H1 (cell line): ENCODE data around the gene ARSA. TPM values are rescaled to one million over a fixed set of nuclear protein-coding genes. Genes with fewer than 3 reads are reported as not detected.

ENCODE experiments used
- CTCF ChIA-PET: fragments of 300-600 bp; sonication (Branson Sonifier 250); formaldehyde crosslinking; loops from one replicate; lab custom pipeline; 2021; ENCODE audit not compliant: partially characterized antibody; lab: Charles Lee
- POLR2A ChIA-PET: fragments of 300-600 bp; sonication (Branson Sonifier 250); formaldehyde crosslinking; loops from one replicate; lab custom pipeline; 2021; ENCODE audit warnings: inconsistent platforms; ENCODE audit not compliant: partially characterized antibody; lab: Charles Lee
- DNase-seq, 2 experiments: peaks; one replicate each; pipeline versions ENCODE4 v3.0.0 to v3.0.0-alpha.2; 2010 to 2022; ENCODE audit warnings: low spot score in 2 of 2, low read depth in 1 of 2, mixed read lengths in 1 of 2
- FAIRE-seq: peaks from 2 replicates; lab custom pipeline; 2011; peaks lifted over from hg19 to GRCh38; lab: Jason Lieb, UNC
- H2AFZ ChIP-seq: 2 replicates; pipeline ENCODE4 v1.8.1; 2012; ENCODE audit warnings: low read length, inconsistent platforms
- H2AK5ac ChIP-seq: 2 replicates; pipeline ENCODE4 v1.6.1; 2013; ENCODE audit warnings: low read depth, low read length
- H2BK120ac ChIP-seq: replicated peaks from 2 replicates; pipeline ENCODE3; 2013; ENCODE audit warnings: low read depth, low read length, inconsistent platforms
- H2BK12ac ChIP-seq: 2 replicates; pipeline ENCODE4 v1.6.1; 2013; ENCODE audit warnings: low read depth, low read length
- H2BK15ac ChIP-seq: 2 replicates; pipeline ENCODE4 v1.6.1; 2013; ENCODE audit warnings: low read length
- H2BK20ac ChIP-seq: 2 replicates; pipeline ENCODE4 v1.6.1; 2013; ENCODE audit warnings: low read length
- H2BK5ac ChIP-seq: 2 replicates; pipeline ENCODE4 v1.6.1; 2013; ENCODE audit warnings: low read depth, low read length
- H3K14ac ChIP-seq: 2 replicates; pipeline ENCODE4 v1.6.1; 2013; ENCODE audit warnings: inconsistent platforms; ENCODE audit not compliant: insufficient read length
- H3K18ac ChIP-seq: 2 replicates; pipeline ENCODE4 v1.6.1; 2013; ENCODE audit warnings: low read length; ENCODE audit errors: extremely low read depth
- H3K23ac ChIP-seq: 2 replicates; pipeline ENCODE4 v1.6.1; 2013; ENCODE audit warnings: inconsistent platforms; ENCODE audit not compliant: insufficient read length
- H3K23me2 ChIP-seq: 2 replicates; pipeline ENCODE4 v1.6.1; 2013; ENCODE audit warnings: low read depth, low read length
- H3K27ac ChIP-seq: 2 replicates; pipeline ENCODE4 v1.6.1; 2011; ENCODE audit warnings: low read depth, low read length, inconsistent platforms
- H3K27me3 ChIP-seq, 4 experiments: replicated peaks in 1 of 4; 1 replicate in 1 of 4; 2 replicates in 3 of 4; pipeline versions ENCODE4 v1.6.1 to v1.8.1; 2011 to 2013; ENCODE audit warnings: low read length in 3 of 4, mild to moderate bottlenecking in 3 of 4, inconsistent platforms in 2 of 4, mixed read lengths in 2 of 4, moderate library complexity in 1 of 4; ENCODE audit not compliant: control insufficient read depth in 3 of 4, insufficient read depth in 3 of 4; ENCODE audit errors: extremely low read depth in 1 of 4
- H3K36me3 ChIP-seq, 4 experiments: 2 replicates each; pipeline versions ENCODE4 v1.6.1 to v1.8.1; 2011 to 2013; ENCODE audit warnings: mild to moderate bottlenecking in 4 of 4, low read length in 3 of 4, moderate library complexity in 2 of 4, control low read depth in 1 of 4, inconsistent platforms in 1 of 4; ENCODE audit not compliant: insufficient read depth in 4 of 4, control insufficient read depth in 2 of 4
- H3K4ac ChIP-seq: replicated peaks from 2 replicates; pipeline ENCODE3; 2013; ENCODE audit warnings: low read length, low read depth, mixed read lengths, inconsistent platforms; ENCODE audit not compliant: insufficient read length
- H3K4me1 ChIP-seq, 4 experiments: replicated peaks in 1 of 4; 1 replicate in 1 of 4; 2 replicates in 3 of 4; pipeline versions ENCODE4 v1.6.1 to v1.8.1; 2011 to 2013; ENCODE audit warnings: low read length in 3 of 4, inconsistent platforms in 2 of 4, mixed read lengths in 1 of 4; ENCODE audit not compliant: insufficient read depth in 4 of 4, control insufficient read depth in 3 of 4
- H3K4me2 ChIP-seq, 2 experiments: 2 replicates each; pipeline versions ENCODE4 v1.6.1 to v1.8.1; 2011 to 2013; ENCODE audit warnings: low read depth in 2 of 2, low read length in 2 of 2, control low read depth in 1 of 2, inconsistent platforms in 1 of 2, mild to moderate bottlenecking in 1 of 2; ENCODE audit not compliant: insufficient read depth in 1 of 2
- H3K4me3 ChIP-seq, 4 experiments: fragments of 200-600, 300-600 bp in 1 of 4; sonication (generic), shearing (Covaris generic), sonication (Bioruptor Twin) in 1 of 4; 2 replicates each; pipeline versions ENCODE4 v1.5.1 to v1.8.1; 2011 to 2016; ENCODE audit warnings: low read length in 4 of 4, low read depth in 3 of 4, control low read depth in 2 of 4, inconsistent platforms in 2 of 4, mild to moderate bottlenecking in 2 of 4, mixed read lengths in 1 of 4, moderate library complexity in 1 of 4; ENCODE audit not compliant: insufficient read depth in 2 of 4; ENCODE audit errors: extremely low read depth in 1 of 4
- H3K56ac ChIP-seq: replicated peaks from 2 replicates; pipeline ENCODE3; 2013; ENCODE audit warnings: low read depth, mild to moderate bottlenecking, mixed read lengths, low read length, inconsistent platforms; ENCODE audit not compliant: insufficient read length
- H3K79me1 ChIP-seq: 2 replicates; pipeline ENCODE4 v1.6.1; 2013; ENCODE audit warnings: low read depth, low read length, control low read depth
- H3K79me2 ChIP-seq, 2 experiments: 2 replicates each; pipeline versions ENCODE4 v1.6.1 to v1.8.1; 2012 to 2013; ENCODE audit warnings: low read length in 2 of 2, mild to moderate bottlenecking in 2 of 2, inconsistent platforms in 1 of 2; ENCODE audit not compliant: insufficient read depth in 2 of 2, control insufficient read depth in 1 of 2
- H3K9ac ChIP-seq, 4 experiments: replicated peaks in 1 of 4; 1 replicate in 1 of 4; 2 replicates in 3 of 4; pipeline versions ENCODE4 v1.6.1 to v1.8.1; 2011 to 2013; ENCODE audit warnings: low read depth in 3 of 4, low read length in 3 of 4, control low read depth in 2 of 4, mild to moderate bottlenecking in 2 of 4, moderate library complexity in 2 of 4, inconsistent platforms in 1 of 4; ENCODE audit errors: extremely low read depth in 1 of 4
- H3K9me3 ChIP-seq, 2 experiments: 2 replicates each; pipeline versions ENCODE4 v1.6.1 to v1.8.1; 2012 to 2013; ENCODE audit warnings: mild to moderate bottlenecking in 2 of 2, moderate library complexity in 2 of 2, control low read depth in 1 of 2, inconsistent platforms in 1 of 2, low read depth in 1 of 2, low read length in 1 of 2, mixed read lengths in 1 of 2; ENCODE audit not compliant: insufficient read depth in 2 of 2
- H4K20me1 ChIP-seq, 2 experiments: replicated peaks in 1 of 2; 2 replicates each; pipeline versions ENCODE3 to v1.8.1; 2011 to 2013; ENCODE audit warnings: inconsistent platforms in 2 of 2, low read length in 2 of 2, mild to moderate bottlenecking in 1 of 2; ENCODE audit not compliant: insufficient read depth in 2 of 2, control insufficient read depth in 1 of 2
- H4K5ac ChIP-seq: 2 replicates; pipeline ENCODE4 v1.6.1; 2013; ENCODE audit warnings: low read length, low read depth, mixed read lengths, inconsistent platforms; ENCODE audit not compliant: insufficient read length
- H4K8ac ChIP-seq: 2 replicates; pipeline ENCODE4 v1.8.0; 2013; ENCODE audit warnings: mild to moderate bottlenecking, moderate library complexity, low read length, inconsistent platforms; ENCODE audit not compliant: insufficient read depth; ENCODE audit errors: extremely low read depth
- H4K91ac ChIP-seq: replicated peaks from 2 replicates; pipeline ENCODE3; 2013; ENCODE audit warnings: low read length, mixed read lengths, inconsistent platforms; ENCODE audit not compliant: insufficient read length
- ATF2 ChIP-seq: IDR thresholded peaks from 2 replicates; pipeline ENCODE4 v1.6.1; 2012; ENCODE audit warnings: low read length, inconsistent platforms
- CREB1 ChIP-seq: IDR thresholded peaks from 2 replicates; pipeline ENCODE4 v1.6.1; 2012; ENCODE audit warnings: inconsistent platforms
- E2F6 ChIP-seq: IDR thresholded peaks from 2 replicates; pipeline ENCODE4 v1.6.1; 2012; ENCODE audit warnings: inconsistent platforms
- EP300 ChIP-seq, 2 experiments: IDR thresholded peaks; 1 replicate in 1 of 2; 2 replicates in 1 of 2; pipeline ENCODE4 v1.6.1; 2011 to 2012; ENCODE audit warnings: low read depth in 2 of 2, low read length in 2 of 2, mild to moderate bottlenecking in 2 of 2, borderline replicate concordance in 1 of 2, inconsistent platforms in 1 of 2, moderate library complexity in 1 of 2
- KDM1A ChIP-seq: fragments of 200-600, 300-600 bp; sonication (generic); IDR thresholded peaks from 2 replicates; pipeline ENCODE4 v1.7.1; 2016; ENCODE audit warnings: mild to moderate bottlenecking, low read length, borderline replicate concordance
- POLR2AphosphoS5 ChIP-seq: IDR thresholded peaks from 2 replicates; pipeline ENCODE4 v1.6.1; 2011; ENCODE audit warnings: low read depth, low read length
- POU5F1 ChIP-seq: IDR thresholded peaks from 2 replicates; pipeline ENCODE4 v1.6.1; 2011; ENCODE audit warnings: low read depth, mild to moderate bottlenecking, low read length, moderate library complexity
- RNF2 ChIP-seq: fragments of 200-900, 300-1000 bp; sonication (generic); IDR thresholded peaks from 2 replicates; pipeline ENCODE4 v1.7.1; 2016; ENCODE audit warnings: borderline replicate concordance, low read depth, mild to moderate bottlenecking, antibody characterized with exemption, low read length; ENCODE audit not compliant: poor library complexity, severe bottlenecking; ENCODE audit errors: missing control alignments
- SP1 ChIP-seq: IDR thresholded peaks from 2 replicates; pipeline ENCODE4 v1.6.1; 2011; ENCODE audit warnings: low read depth, low read length
- WGBS, 2 experiments: shearing (Covaris generic) in 1 of 2; methylation state at CpG; one replicate each; pipeline versions ENCODE4 v1.1.6 to v1.1.7; 2013 to 2015; ENCODE audit warnings: low lambda C conversion rate in 2 of 2, mixed read lengths in 2 of 2, inconsistent platforms in 1 of 2, low coverage in 1 of 2, missing lambda C conversion rate in 1 of 2; ENCODE audit not compliant: insufficient replicate concordance in 2 of 2, insufficient coverage in 1 of 2, insufficient read length in 1 of 2; ENCODE audit errors: extremely low coverage in 1 of 2, missing lambda C conversion rate in 1 of 2; 5-methylcytosine and 5-hydroxymethylcytosine counted together
- polyA plus RNA-seq, 7 experiments: library from polyadenylated mRNA; depleted of rRNA in 3 of 7; stranded (reverse) in 5 of 7; unstranded in 2 of 7; fragments of >200 nt in 5 of 7; fragments of 200-250 nt in 2 of 7; gene quantifications; 1 replicate in 5 of 7; 2 replicates in 1 of 7; 4 replicates in 1 of 7; pipeline versions ENCODE4 v1.2.1 to v1.2.3, GENCODE V29; 2011 to 2013; ENCODE audit warnings: missing spikeins in 2 of 7, mixed read lengths in 2 of 7
- total RNA-seq: library from RNA; stranded (reverse); fragmentation: NEBNext Ultra II Directional; extraction: Animal tissue kit (Norgen Biotek cat#: 25700); gene quantifications from 2 replicates; pipeline ENCODE4 v1.2.1, GENCODE V29; 2021

Gene ARSA
- total and polyA plus RNA-seq, 2 of the 8 experiments (the other 6 are each of a cell fraction or from before 2014, with no cell fraction given) = 9.8 to 10.1 TPM

GRCh38 chr22:50612528-50613221, 15.3 kb downstream of the ARSA start:
- DNase-seq (peak in 1 of 2 experiments; percentile 66), FAIRE-seq (no peak)
- H3K27me3 ChIP-seq = peaks cover 0 to 9% (median 7%) of the 10 kb centered on the region in 4 experiments; a peak in 6 of 7 replicates
- no peak overlapping the region for H4K5ac ChIP-seq
- no peak overlapping the region for H3K9ac ChIP-seq
- H2BK120ac ChIP-seq = no peak overlapping the region
- ChIA-PET POLR2A (interaction anchor here (1.0 to 1.6 kb wide), 4 partner anchors 17 to 72 kb away, joined by 3 to 4 read pairs (median 3); no protein-coding TSS in a partner anchor), CTCF (interaction anchor here (0.9 to 3.5 kb wide), 12 partner anchors 9 to 87 kb away, joined by 3 to 23 read pairs (median 3); partner anchors contain the start of genes CPT1B and SYCE3)
- H3K4me2 ChIP-seq = peak overlapping the region in 1 of 2 experiments; percentile 44; a peak in 2 of 4 replicates
- no peak overlapping the region for H3K4ac ChIP-seq
- H2BK5ac ChIP-seq = no peak overlapping the region
- H4K8ac ChIP-seq = no peak overlapping the region; the same call in 1 of the 2 replicates
- no peaks in the 10 kb centered on the region for H3K79me2 ChIP-seq
- no peak overlapping the region for H2BK20ac ChIP-seq
- H3K56ac ChIP-seq = no peak overlapping the region
- H3K4me1 ChIP-seq = peaks cover 0 to 13% (median 2%) of the 10 kb centered on the region in 4 experiments; a peak in 4 of 7 replicates
- no peak overlapping the region for H3K23ac ChIP-seq
- H3K79me1 ChIP-seq = no peaks in the 10 kb centered on the region
- no peak overlapping the region for H3K4me3 ChIP-seq
- H2AK5ac ChIP-seq = no peak overlapping the region
- peak overlapping the region; percentile 50; the same call in 1 of the 2 replicates for H2BK12ac ChIP-seq
- H2BK15ac ChIP-seq = no peak overlapping the region
- peaks cover 0 to 3% of the 10 kb centered on the region in 2 experiments for H4K20me1 ChIP-seq
- no peak overlapping the region; the same call in 1 of the 2 replicates for H3K18ac ChIP-seq
- no peaks in the 10 kb centered on the region for H3K9me3 ChIP-seq
- H3K36me3 ChIP-seq = no peaks in the 10 kb centered on the region
- no peak overlapping the region for H3K14ac ChIP-seq
- H3K27ac ChIP-seq = no peak overlapping the region
- H2AFZ ChIP-seq = no peak overlapping the region
- no peak overlapping the region for H4K91ac ChIP-seq
- H3K23me2 ChIP-seq = no peaks in the 10 kb centered on the region
- WGBS, 2 experiments = 59% methylated on average over 15 of the region's 31 CpGs; no CpG with 5 or more reads in 1 of the 2 experiments
- TF ChIP-seq POU5F1 (no peak), CREB1 (no peak), RNF2 (no peak), E2F6 (peak; percentile 86), POLR2AphosphoS5 (no peak), SP1 (no peak), KDM1A (no peak), EP300 (IDR thresholded peaks at IDR 0.05; ENCODE audit: borderline replicate concordance in 1 of 2, low read depth in 2 of 2, low read length in 2 of 2) (no peak), ATF2 (no peak)
